NCI-H345 (cell line): ENCODE results near the gene TRIM77.
"Not testable (repeated sequence)": the region's sequence is repeated elsewhere in the genome, so short reads cannot be mapped to it uniquely, and the experiment has no call there.

Experiments
- DNase-seq: peaks from one replicate; lab custom pipeline; 2025; lab: John Stamatoyannopoulos, UW

The TRIM77 gene, protein sequence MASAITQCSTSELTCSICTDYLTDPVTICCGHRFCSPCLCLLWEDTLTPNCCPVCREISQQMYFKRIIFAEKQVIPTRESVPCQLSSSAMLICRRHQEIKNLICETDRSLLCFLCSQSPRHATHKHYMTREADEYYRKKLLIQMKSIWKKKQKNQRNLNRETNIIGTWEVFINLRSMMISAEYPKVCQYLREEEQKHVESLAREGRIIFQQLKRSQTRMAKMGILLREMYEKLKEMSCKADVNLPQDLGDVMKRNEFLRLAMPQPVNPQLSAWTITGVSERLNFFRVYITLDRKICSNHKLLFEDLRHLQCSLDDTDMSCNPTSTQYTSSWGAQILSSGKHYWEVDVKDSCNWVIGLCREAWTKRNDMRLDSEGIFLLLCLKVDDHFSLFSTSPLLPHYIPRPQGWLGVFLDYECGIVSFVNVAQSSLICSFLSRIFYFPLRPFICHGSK

DNA sequence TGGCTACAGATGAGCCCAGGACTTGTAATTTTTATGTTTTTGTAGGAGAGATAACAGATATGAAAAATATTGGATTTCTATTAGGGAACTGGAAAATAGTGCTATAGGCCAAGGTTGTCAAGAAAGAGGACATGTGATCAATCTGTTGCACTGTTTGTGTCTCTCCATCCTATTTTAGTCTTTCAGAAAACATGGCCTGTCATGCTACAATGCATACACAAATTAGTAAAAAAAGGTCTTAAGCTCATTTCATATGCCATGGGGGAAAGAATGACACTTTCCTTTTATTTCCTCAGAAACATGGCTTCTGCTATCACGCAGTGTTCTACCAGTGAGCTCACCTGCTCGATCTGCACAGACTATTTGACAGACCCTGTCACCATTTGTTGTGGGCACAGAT, at the start of gene TRIM77:
Gene TRIM77 (plus strand): TSS at position 301 of the 400 bp plus-strand sequence. CDS start 0 bp downstream, at position 301.
- DNase-seq = not testable (repeated sequence)

DNA sequence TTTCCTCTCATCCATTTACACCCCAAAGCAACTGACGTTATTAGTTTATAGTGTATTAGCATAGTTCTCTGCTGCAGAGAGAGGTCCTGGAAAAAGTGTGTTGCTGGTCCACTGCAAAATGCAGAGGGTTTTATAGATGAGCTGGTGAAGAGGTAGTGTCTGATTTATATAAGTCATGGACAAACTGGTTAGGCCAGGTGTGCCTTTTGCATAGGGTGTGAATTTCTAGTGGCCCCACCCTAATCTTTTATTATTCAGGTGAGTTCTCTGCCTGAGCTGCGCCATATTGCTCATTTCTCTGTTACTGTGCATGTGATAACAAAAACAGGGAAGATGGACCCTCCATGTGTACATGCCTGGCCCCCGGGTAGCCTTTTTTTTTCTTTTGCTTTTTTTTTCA, 43.1 kb upstream of the TRIM77 start:
- no peak for DNase-seq

DNA sequence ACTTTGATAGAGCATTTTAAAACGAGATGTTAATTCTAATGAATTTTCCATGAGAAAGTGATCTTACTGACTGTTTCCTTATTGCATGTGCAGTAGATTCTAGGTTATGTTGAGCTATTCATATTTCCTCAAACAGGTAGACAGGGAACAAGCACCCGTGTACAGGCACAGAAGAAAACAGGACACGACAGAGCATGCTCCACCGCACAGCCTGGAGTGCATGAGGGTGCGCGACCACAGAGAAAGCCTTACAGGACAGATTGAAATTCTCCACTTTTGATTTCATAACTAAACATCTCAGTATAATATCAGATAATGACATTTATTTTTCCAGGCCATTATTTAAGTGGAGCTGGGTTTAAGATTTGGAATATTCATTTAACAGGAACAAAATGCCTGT, 41.9 kb upstream of the TRIM77 start:
- not testable (repeated sequence) for DNase-seq

DNA sequence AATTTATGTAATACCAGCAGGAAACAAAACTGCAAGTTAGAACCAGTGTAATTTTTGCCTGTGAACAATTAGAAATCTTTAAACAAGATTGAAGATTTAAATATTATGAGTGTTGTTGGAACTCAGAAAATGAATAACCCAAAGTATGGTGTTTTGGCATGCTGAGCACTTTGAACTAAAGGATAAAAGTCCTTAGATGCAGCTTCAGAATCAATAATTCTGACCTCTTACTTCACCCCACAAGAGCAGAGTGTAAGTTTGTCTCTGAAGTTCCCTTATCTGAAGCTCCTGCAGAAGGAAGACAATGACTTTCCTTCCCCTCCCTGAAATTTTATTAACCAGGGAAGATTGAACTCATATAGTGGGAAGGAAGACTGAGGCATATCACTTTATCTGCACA, 40.5 kb upstream of the TRIM77 start:
- DNase-seq = not testable (repeated sequence)

DNA sequence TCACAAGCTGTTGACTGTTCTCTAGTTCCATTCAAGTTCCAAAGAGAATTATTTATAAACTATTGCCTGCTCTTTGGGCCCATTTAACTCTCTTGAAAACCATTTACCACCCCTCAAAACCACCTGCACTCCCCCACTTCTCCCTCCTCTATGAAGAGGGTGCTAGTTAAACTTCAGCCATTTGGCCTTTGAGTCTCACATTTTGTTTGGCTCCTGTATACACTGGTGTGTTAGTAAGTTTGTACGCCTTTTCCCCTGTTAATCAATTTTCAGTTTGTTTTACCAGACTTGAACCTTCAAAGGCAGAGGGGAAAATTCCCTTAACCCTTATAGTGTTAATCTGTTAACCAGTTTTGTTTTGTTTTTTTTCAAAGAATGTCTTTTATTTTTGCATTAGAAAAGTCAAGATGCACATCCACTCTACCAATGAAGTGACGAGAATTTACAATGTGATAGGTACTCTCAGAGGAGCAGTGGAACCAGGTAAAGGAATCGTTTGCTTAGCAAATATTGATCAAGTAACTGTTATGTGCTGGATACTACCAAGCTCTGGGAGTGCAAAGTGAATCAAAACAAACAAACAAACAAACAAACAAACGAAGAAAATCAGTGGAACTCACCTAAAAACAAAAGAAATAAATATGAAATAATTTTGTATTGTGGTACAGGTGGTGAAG, 40.0 kb upstream of the TRIM77 start:
- not testable (repeated sequence) for DNase-seq

DNA sequence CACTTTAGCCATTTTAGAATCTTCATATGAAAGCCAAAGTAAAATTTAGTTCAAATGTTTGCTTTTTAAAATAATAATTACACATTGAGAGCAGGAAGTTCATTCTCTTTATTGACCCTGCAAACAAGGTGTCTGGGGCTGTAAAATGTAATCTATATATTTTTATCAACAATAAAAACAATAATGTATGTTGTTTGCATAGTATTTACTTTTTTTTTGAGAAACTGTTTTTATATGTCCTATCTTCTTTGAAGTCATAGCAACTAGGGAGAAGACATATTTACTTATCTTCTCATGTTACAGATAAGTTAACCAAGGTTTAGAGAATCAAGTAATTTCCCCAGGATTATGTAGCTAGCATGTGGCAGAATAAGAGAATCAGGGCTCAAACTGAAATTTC, 37.6 kb upstream of the TRIM77 start:
- not testable (repeated sequence) for DNase-seq

DNA sequence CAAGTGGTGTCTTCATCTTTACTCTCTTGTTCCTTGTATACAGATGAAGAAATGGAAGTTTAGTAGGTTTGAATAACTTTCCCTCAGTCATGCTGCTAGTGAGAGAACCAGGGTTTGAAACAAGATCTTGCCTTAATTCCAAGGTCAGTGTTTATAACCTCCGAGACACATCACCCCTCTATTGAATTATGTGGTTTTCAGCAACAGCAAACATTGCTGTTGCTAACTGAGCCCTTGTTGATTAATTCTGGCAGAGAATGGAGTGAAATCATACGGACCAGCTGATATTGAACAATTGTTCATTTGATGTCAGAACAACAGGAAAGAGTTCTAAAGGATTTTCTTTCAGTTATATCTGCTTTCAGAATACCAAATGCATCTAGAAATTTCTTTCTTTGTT, 36.7 kb upstream of the TRIM77 start:
- not testable (repeated sequence) for DNase-seq

DNA sequence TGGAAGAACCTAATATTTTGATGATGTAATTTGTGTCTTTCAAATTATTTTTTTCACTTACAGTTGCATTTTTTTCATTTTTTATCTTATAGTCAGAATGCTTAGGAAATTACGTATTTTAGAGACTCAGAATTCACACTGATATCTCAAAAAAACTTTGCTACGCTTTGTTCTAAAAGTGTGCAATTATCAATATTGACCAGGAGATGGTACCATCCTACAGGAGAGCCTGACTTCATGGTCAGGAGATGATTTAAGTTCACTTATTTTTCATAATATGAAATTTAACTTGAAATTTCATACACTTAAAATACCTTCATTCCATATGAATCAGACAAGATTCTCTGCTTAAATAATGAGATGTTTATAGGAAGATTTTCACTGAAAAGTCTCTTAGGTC, 34.7 kb upstream of the TRIM77 start:
- DNase-seq = not testable (repeated sequence)

DNA sequence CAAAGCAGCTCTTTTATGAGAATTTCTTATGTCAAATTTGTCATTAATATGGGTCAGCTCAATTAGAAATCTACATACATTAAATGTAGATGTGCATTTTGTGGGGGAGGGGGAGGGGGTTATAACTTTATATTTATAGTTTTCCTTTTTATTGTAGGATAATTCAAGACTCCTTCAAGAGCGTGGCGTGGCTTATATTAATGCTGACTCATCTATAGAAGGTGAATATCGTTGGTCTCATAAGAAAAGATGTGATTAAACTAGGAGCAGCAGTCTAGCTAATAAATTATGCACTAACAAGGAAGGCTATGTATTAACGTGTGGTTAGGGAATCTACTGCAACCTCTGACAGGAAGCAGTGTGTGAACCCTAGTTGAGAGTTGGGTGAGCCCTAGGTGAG, 34.2 kb upstream of the TRIM77 start:
- not testable (repeated sequence) for DNase-seq

DNA sequence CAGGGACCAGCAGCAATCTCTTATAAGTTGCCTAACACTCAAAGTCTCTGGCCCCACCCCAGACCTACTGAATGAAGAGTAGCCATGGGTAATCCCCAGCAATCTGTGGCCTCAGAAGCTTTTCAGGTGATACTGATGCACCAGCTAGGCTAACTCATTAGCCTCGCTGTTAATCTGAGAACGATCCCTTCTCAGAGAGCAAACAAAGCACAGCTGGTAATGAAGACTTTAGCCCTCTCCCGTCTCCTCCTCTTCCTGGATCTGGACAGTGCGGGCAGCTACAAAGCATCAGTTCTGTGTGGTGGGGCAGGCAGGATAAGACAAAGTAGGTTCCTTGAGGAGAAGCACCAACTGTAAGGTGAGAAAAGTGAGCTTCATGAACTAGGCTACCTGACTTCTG, 3.0 kb upstream of the TRIM77 start:
- not testable (repeated sequence) for DNase-seq

DNA sequence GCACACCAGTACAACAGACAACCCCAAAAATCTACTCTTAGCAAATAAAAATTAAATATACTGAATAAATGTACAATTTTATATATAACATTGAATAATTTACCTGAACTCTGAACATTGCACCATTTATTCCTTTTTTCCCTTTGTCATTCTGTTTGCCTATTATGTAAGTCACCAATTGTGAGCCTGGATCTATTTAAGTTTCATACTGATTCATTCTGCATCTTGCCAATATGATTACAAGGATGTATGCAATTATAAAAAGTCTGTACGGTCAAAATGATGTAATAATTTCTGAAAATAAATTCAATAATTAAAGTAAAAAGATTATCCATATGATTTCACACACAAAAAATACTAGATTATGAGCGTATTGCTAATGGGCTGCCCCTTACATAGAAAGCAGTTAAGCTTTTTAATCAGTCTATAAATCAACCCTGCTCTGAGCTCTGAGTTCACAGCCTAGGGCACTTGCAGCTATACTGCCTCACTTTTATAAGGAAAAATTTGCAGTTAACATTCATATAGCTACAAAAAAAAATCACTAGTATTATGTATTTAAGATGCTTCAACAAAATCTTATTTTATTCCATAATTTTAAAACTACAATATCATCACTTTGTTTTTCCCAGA, 14.9 kb downstream of the TRIM77 start:
- not testable (repeated sequence) for DNase-seq

DNA sequence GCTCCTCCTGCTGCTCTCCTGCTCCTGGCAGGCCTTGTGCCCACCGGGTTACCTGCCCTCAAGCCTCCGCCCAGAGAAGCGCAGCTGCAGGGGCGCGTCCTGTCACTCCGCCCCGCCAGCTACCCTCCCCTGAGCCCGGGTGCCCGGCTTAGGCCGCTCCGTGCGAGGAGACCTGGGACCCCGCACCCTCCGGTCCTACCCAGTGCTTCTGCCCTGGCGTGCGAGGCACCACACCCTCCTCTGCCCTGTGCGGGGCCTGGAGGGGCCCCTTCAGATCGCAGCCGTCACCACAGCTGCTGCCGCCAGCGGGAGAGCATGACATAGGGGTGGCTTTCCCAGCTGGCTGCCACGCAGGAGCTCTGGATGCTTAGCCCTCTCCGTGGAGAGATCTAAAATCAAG, 20.1 kb downstream of the TRIM77 start:
- not testable (repeated sequence) for DNase-seq

DNA sequence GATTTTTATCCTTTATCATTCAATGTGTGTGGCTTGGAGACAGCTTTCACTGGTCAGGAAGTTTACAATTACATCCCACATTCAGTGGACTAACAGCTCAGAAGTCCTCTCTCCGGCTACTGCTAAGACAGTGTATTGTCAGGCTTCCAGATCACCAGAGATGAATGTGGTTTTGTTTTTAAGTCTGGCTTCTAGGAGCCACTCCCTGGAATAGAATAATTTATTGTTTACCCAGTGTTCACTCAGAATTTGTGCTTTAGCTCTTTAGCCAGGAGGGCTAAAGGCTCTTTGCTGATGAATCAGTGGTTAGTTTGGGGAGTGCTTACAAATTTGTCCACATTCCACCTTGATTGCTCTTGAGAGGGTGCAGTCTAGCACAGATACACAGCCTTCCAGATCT, 26.5 kb downstream of the TRIM77 start:
- no peak for DNase-seq

DNA sequence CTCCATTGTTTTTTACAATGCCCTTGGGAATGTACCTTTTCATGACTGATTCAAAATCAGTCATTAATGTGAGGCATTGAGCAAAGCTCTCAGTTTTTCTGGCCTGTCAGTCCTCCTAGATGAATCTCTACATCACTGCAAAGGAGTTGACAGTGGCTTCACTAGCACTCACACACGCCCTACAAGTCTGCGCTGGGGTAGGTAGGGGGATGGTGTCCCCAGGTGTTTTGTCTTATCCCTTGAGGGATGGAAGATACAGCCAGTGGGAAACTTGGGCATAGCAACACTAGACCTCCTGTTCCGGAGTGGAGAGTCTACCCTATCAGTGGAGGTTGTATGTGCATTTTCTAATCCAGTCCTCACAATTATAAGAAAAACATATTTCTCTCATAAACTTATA, 27.0 kb downstream of the TRIM77 start:
- DNase-seq = no peak

DNA sequence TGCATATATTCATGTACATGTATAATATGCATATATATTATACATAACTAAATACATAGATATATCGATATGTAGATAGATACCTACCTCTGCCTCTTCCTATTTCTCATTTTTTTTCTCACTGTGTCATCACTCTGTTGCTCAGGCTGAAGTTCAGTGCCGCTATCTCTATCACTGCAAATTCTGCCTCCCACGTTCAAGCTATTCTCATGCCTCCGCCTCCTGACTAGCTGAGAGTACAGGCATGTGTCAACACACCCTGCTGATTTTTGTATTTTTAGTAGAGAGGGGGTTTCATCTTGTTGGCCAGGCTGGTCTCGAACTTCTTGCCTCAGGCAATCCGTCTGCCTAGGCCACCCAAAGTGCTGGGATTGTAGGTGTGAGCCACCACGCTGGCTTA, 31.3 kb downstream of the TRIM77 start:
- not testable (repeated sequence) for DNase-seq

DNA sequence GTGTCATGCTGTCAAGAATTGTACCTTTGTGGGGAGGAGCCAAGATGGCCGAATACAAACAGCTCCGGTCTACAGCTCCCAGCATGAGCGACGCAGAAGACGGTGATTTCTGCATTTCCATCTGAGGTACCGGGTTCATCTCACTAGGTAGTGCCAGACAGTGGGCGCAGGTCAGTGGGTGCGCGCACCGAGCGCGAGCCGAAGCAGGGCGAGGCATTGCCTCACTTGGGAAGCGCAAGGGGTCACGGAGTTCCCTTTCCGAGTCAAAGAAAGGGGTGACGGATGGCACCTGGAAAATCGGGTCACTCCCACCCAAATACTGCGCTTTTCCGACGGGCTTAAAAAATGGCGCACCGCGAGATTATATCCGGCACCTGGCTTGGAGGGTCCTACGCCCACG, 34.1 kb downstream of the TRIM77 start:
- DNase-seq = not testable (repeated sequence)

DNA sequence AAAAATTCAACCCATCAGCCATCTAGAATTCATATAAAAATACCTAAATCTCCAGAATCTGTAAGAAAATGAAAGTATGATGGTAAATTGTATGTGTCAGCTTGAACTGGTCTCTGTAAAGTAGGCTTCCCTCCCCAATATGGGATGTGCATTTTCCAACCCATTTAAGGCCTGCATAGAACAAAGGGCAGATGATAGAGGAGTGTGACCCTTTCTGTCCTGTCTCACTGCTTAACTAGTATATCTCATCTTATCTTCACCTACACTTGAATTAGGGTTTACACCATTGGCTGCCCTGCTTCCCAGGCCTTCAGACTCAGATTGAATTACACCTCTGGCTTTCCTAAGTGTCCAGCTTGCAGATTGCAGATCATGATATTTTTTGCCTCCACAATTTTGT, 40.7 kb downstream of the TRIM77 start:
- not testable (repeated sequence) for DNase-seq
